ENCODE measurements around the gene CD82. TPM values are rescaled to one million over a fixed set of nuclear protein-coding genes. Genes with fewer than 3 reads are reported as not detected.
A peak's percentile ranks its signal among the peaks of the same experiment; 100 is the strongest.
"Not testable (repeated sequence)": the region's sequence is repeated elsewhere in the genome, so short reads cannot be mapped to it uniquely, and the experiment has no call there.

Gene CD82
- total RNA-seq, 2 donors from 2014 or later, result 6.8 to 17.7 TPM

GRCh38 chr11:44555031-44555800, 10.2 kb upstream of the CD82 start:
- H3K27me3 ChIP-seq, result no peaks in the 10 kb centered on the region
- H3K27ac ChIP-seq, result no peak overlapping the region
- H3K4me3 ChIP-seq, result no peak overlapping the region
- no peak for TF ChIP-seq CTCF (IDR thresholded peaks at IDR 0.05)
- peaks cover 0 to 5% of the 10 kb centered on the region in 2 donors for H3K4me1 ChIP-seq
- no peak for DNase-seq (ENCODE audit: low spot score)
- H3K36me3 ChIP-seq, result no peaks in the 10 kb centered on the region
- no peaks in the 10 kb centered on the region for H3K9me3 ChIP-seq

- Histone ChIP-seq H3K27me3 (no peaks in the 10 kb centered on the region), H3K27ac (no peak overlapping the region), H3K9me3 (no peaks in the 10 kb centered on the region), H3K4me3 (no peak overlapping the region), H3K36me3 (no peaks in the 10 kb centered on the region), H3K4me1 (peaks cover 0 to 5% of the 10 kb centered on the region in 2 donors)
- peak; percentile 85 to 86 for TF ChIP-seq CTCF (IDR thresholded peaks at IDR 0.05)
- DNase-seq (ENCODE audit: low spot score), result peak; percentile 69
Observed at GRCh38 chr11:44556735-44557409, 8.6 kb upstream of the CD82 start.

- TF ChIP-seq CTCF (IDR thresholded peaks at IDR 0.05), result no peak
- Histone ChIP-seq H3K4me1 (peaks cover 0 to 5% of the 10 kb centered on the region in 2 donors), H3K27ac (no peak overlapping the region), H3K27me3 (no peaks in the 10 kb centered on the region), H3K4me3 (no peak overlapping the region), H3K9me3 (no peaks in the 10 kb centered on the region), H3K36me3 (no peaks in the 10 kb centered on the region)
- no peak for DNase-seq (ENCODE audit: low spot score)
Observed at GRCh38 chr11:44557464-44557863, 8.0 kb upstream of the CD82 start.

GRCh38 chr11:44559207-44559939, 6.1 kb upstream of the CD82 start:
- H3K4me1 ChIP-seq, result peaks cover 0 to 16% of the 10 kb centered on the region in 2 donors
- TF ChIP-seq CTCF (IDR thresholded peaks at IDR 0.05), result no peak
- H3K4me3 ChIP-seq, result no peak overlapping the region
- no peaks in the 10 kb centered on the region for H3K27me3 ChIP-seq
- H3K27ac ChIP-seq, result no peak overlapping the region
- no peaks in the 10 kb centered on the region for H3K36me3 ChIP-seq
- DNase-seq (ENCODE audit: low spot score), result no peak
- H3K9me3 ChIP-seq, result no peaks in the 10 kb centered on the region

- not testable (repeated sequence) for H3K27ac ChIP-seq, H3K27me3 ChIP-seq, H3K4me3 ChIP-seq
Observed at GRCh38 chr11:44559940-44560300, 5.5 kb upstream of the CD82 start.

GRCh38 chr11:44561275-44561805, 4.1 kb upstream of the CD82 start:
- Histone ChIP-seq H3K36me3 (no peaks in the 10 kb centered on the region), H3K9me3 (no peaks in the 10 kb centered on the region), H3K4me3 (no peak overlapping the region), H3K4me1 (peaks cover 0 to 30% of the 10 kb centered on the region in 2 donors), H3K27ac (no peak overlapping the region), H3K27me3 (no peaks in the 10 kb centered on the region)
- TF ChIP-seq CTCF (IDR thresholded peaks at IDR 0.05), result no peak
- DNase-seq (ENCODE audit: low spot score), result no peak

More at GRCh38 chr11:44559940-44560300, 5.5 kb upstream of the CD82 start:
- H3K9me3 ChIP-seq; DNase-seq (ENCODE audit: low spot score); H3K36me3 ChIP-seq: not testable (repeated sequence)
- peaks cover 0 to 22% of the 10 kb centered on the region in 2 donors for H3K4me1 ChIP-seq

Measured in right atrium auricular region (tissue), 2 donors.